ENCODE measurements around the gene AHNAK2. TPM values are rescaled to one million over a fixed set of nuclear protein-coding genes. Genes with fewer than 3 reads are reported as not detected.

The AHNAK2 gene
- total RNA-seq, 1 donor from 2014 or later = 16.8 TPM

DNA sequence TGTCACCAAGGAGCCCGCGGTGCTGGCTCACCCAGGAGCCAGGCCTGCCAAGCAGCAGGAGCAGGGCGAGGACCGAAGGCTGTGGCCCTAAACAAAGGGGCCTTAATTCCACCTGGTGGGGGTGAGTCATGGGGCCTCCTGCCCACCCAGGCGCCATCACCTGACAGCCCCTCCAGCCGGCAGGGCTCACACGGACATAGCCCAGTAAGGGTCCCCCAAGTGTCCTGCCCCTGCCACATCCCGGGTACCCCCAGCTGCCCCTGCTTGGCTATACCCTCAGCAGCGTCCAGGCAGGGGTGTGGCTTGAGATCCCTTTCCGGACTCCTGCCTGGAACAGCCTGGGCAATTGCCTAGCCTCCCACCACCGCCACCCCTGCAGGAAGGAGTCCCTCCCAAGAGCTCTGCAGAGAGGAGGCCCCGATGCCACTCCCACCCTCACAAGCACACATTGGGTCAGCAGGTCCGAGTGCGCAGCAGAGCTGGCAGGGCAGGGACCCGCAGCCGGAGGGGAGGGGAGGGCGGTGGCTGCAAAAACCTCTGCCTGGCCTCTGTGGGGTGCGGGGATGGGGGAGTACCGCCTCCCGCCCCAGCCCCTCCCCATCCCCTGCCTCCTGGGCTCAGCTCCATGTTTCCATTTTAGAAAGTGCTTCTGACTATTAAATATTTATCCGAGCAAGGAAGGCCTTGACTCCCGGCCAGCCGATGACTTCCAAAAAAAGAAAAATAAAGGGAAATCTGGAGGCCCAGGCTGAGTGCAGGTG, 4.6 kb downstream of the AHNAK2 start:
- DNase-seq (ENCODE audit: low read depth in 2 of 2) = no peak

DNA sequence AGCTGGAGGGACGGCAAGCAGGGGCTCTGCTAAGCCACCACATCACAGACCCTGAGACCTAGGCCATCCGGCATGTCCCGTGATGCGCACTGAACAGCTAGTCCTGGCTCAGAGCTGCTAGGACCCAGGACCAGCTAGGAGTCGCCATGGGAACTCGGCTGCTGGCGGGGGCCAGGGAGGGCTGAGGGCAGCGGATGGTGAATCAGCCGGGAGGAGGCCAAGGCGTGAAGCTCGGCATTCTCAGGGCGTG, 5.1 kb downstream of the AHNAK2 start:
- DNase-seq (ENCODE audit: low read depth in 2 of 2) = peak in 1 of 2 donors; percentile 90

- DNase-seq (ENCODE audit: low read depth in 2 of 2) = peak in 1 of 2 donors; percentile 78
These were observed 5.7 kb downstream of the AHNAK2 start for GRCh38 chr14:104972301-104973134.

GRCh38 chr14:104971447-104972240, 6.5 kb downstream of the AHNAK2 start:
- DNase-seq (ENCODE audit: low read depth in 2 of 2) = no peak

DNA sequence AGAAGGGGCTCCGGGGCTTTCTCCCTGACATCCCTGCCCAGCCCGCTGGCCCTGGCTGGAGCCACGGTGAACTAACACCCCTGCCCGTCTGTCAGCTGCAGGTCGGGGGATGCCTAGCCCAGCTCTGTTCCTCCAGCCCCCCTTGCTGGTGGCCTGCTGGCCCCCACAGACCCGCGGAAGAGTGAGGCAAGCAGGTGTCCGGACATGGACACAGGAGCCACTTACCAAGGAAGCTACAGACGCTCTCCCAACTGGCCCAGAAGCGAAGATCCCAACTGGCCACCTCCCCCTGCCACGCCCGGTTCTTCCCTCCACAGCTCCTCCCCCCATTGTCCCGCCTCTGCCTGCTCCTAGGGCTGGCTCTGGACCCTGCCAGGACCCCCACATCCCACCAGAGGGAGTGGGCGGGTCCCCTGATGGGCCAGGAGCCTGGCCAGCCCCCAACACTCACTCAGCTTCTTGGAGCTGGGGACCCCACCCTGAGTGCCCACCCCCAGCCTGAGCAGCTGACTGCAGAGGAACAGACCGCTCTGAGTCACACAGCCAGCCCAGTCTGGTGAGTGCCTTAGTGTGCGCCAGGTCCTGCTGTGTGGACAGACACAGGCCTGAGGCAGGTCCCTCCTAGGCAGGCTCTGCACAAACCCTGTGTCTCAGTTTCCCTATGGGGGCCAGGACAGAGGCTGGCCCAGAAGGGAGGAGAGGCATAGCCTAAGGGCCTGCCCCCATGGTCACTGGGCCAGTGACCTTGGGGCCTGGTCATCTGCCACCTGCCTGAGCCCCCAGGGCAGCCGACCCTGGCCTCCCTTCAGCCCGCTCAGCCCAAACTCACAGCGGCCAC, 7.7 kb downstream of the AHNAK2 start:
- peak in 1 of 2 donors; percentile 90 for DNase-seq (ENCODE audit: low read depth in 2 of 2)

GRCh38 chr14:104969741-104970230, 8.4 kb downstream of the AHNAK2 start:
- no peak for DNase-seq (ENCODE audit: low read depth in 2 of 2)

GRCh38 chr14:104968541-104969401, 9.4 kb downstream of the AHNAK2 start:
- DNase-seq (ENCODE audit: low read depth in 2 of 2) = no peak

DNA sequence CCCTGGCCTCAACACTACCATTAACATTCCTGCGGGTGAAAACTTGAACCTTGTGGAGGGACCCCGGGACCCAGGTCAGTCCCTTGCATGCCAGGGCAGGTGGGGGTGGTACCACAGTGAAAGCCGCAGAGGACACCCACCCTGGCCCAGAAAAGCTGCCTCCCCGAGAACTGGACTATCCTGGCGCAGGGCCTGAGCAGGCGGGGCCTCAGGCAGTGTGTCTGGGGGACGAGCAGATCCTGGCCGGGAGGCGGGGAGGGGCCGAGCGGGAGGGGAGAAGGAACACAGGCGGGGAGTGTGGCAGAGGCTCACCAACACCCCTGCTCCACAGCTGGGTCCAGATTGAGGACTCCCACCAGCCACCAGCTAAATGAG, 10.0 kb downstream of the AHNAK2 start:
- peak in 1 of 2 donors; percentile 65 for DNase-seq (ENCODE audit: low read depth in 2 of 2)

DNA sequence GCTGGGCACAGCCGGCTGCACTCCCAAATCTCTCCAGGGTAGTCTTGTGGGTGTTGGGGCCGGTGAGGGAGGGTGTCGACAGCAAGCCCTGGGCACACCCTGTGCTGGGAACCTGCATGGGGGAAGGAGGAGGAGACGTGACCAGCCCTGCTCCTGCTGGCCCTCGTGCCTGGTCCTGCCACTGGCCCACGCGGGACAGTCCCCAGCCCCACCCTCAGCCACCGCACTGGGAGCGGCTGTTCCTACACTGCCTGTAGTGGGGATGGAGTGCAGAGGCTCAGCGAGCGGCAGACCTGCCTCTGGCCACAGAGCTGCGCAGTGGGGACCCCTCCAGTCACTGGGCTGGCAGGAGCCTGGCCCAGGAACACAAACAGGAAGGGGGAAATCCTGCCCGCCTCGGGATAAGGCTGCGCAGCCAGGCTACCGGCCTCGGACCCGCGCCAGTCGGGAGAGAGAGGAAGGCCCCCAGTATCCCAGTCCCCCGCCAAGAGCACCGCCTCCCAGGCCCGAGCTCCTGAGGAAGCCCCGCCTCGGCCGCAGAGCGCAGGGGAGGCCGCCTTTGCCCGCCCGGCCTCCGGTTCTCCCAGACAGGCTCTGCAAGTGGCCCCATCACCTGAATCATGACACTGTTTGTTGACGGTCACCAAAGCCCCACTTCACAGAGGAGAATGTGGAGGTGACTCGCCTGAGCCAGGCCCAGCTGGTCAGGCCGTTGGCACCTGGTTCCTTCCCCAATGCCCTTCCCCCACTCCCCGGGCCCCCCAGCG, 10.6 kb downstream of the AHNAK2 start:
- peak in 1 of 2 donors; percentile 77 for DNase-seq (ENCODE audit: low read depth in 2 of 2)

DNA sequence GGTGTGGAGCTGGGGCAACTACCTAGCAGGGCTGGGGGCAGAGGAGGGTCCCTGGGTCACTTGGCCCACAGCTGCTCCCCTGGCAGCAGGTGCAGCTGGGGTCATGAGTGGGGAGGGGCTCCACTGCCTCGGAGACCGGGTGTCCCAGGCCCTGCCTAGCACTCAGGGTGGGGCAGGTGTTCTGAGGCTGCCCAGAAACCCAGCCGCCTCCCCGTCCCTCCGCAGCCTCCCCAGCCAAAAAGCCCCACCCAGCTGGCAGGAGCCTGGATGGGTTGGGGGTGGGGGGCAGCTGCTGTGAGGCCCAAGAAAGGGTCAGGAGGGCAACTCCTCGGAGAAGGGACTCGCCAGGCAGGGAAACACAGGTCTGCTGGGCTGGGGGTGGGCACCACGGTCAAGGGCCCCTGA, 11.2 kb downstream of the AHNAK2 start:
- no peak for DNase-seq (ENCODE audit: low read depth in 2 of 2)

GRCh38 chr14:104966261-104966865, 11.8 kb downstream of the AHNAK2 start:
- no peak for DNase-seq (ENCODE audit: low read depth in 2 of 2)

DNA sequence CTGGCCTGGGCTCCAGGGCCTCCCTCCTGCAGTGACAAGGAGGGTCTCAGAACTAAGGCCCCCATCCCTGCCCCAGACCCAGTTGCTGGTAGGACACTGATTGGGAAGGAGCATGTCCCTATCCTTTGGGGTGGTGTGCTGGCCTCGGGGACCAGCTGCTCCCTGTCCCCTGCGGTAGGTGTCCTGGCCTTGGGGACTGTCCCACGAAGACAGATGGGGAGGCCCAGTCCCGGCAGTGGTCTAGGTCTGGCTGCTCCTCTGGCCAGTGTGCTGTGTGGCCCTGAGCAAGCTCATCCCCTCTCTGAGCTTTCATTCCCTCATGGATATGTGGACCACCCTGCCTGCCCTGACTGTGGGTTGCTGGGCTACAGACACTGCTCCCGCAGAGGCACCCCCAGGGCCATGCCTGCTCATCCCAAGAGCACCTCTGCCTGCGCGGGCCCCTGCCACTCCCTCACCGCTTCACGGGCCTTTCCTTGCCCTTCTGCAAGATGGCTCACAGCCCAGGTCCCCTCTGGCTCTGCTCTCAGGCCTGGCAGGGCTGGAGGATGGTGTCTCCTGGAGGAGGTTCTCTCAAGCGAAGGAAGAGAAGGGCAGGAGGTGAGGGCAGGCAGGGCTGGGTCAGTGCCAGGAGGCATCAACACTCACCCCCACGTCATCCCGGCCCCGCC, 12.5 kb downstream of the AHNAK2 start:
- no peak for DNase-seq (ENCODE audit: low read depth in 2 of 2)

DNA sequence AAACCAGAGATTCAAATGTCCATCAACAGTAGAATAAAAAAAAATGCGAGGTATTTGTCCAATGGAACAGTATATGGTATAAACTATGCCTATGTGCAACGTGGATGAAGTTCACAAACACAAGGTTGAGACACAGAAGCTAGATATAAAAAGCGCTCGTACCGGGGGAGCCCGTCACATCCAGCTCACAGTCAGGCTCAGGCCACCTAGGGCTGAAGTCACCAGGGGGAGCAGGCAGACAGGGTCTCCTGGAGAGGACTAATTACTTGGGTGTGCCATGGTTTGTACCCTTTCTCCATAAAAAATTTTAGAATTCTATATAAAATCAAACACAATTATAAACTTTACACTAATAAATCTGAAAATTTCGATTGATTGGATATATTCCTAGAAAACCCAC, 13.6 kb downstream of the AHNAK2 start:
- no peak for DNase-seq (ENCODE audit: low read depth in 2 of 2)

GRCh38 chr14:104957146-104958113, 20.7 kb downstream of the AHNAK2 start:
- peak in 1 of 2 donors; percentile 27 for DNase-seq (ENCODE audit: low read depth in 2 of 2)

DNA sequence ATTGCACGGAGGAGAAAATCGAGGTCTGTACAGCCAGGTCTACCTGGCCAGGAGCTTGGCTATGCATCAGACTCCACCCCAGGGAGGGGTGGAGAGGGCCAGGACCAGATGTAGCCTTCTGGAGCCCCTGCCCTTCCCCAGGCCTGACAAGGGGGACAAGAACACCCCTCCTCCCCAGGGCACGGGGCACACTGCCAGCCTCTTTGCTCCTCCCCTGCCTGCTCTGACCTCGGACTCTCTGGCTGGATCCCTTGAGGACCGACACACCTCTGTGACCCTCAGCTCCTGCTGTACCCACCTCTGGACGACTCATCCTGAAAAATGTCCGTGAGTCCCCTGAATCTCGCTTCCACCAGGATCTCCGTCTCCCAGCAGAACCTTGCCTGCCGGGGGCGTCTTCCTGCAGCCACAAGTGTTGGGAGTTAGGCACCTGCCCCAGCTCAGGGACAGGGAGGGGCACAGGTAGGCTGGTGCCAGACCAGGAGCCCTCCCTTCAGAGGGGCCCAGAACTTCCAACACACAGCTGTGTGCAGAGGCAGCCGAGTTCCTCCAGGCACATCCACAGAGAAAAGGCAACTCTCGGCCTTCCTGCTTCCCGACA, 21.8 kb downstream of the AHNAK2 start:
- DNase-seq (ENCODE audit: low read depth in 2 of 2) = no peak

DNA sequence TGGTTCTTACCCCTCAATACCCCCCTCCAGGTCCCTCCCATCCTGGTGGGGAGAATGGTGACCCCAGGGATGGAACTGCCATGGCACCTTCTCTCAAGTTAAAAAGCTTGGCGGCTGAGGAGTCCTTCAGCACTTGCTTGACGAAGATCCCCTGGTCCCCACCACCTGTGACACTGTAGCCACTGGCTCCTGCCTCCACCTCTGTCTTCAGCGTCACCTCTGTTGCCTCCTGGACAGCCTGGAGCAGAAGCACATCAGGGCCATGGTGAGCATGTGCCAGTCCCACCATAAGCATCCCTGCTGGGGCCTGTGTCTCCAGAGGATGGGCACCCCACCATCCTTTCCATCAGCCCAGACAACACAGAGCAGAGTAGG, 22.8 kb downstream of the AHNAK2 start:
- no peak for DNase-seq (ENCODE audit: low read depth in 2 of 2)
